H1 (cell line): ENCODE results near the gene MAPKAP1.

Experiments used
- CEBPB ChIP-seq: IDR thresholded peaks from 2 replicates; pipeline ENCODE4 v1.6.1; 2012; ENCODE audit warnings: low read depth, low read length
- JUN ChIP-seq: IDR thresholded peaks from 2 replicates; pipeline ENCODE4 v1.6.1; 2011; ENCODE audit warnings: low read depth, mild to moderate bottlenecking, improper control_type of control experiment, low read length
- RAD21 ChIP-seq, 2 experiments: IDR thresholded peaks in 1 of 2; conservative IDR thresholded peaks in 1 of 2; 2 replicates each; pipeline ENCODE4 v1.6.1; 2011; ENCODE audit warnings: low read depth in 2 of 2, low read length in 2 of 2, improper control_type of control experiment in 1 of 2, inconsistent platforms in 1 of 2, mild to moderate bottlenecking in 1 of 2, moderate library complexity in 1 of 2
- RFX5 ChIP-seq: IDR thresholded peaks from 2 replicates; pipeline ENCODE4 v1.6.1; 2011; ENCODE audit warnings: low read depth, low read length, improper control_type of control experiment, borderline replicate concordance
- TF ChIP-seq, protein P1 (sequence below), 3 experiments: IDR thresholded peaks; 1 replicate in 2 of 3; 2 replicates in 1 of 3; pipeline versions ENCODE4 v1.5.1 to v1.6.1; 2011; ENCODE audit warnings: low read length in 3 of 3, mild to moderate bottlenecking in 3 of 3, inconsistent platforms in 2 of 3, low read depth in 1 of 3, moderate library complexity in 1 of 3; ENCODE audit not compliant: insufficient read depth in 1 of 3; ENCODE audit errors: control extremely low read depth in 1 of 3
- TF ChIP-seq, protein P2 (sequence below): IDR thresholded peaks from 2 replicates; pipeline ENCODE4 v1.6.1; 2012; ENCODE audit warnings: inconsistent platforms

- TF ChIP-seq, protein P1, sequence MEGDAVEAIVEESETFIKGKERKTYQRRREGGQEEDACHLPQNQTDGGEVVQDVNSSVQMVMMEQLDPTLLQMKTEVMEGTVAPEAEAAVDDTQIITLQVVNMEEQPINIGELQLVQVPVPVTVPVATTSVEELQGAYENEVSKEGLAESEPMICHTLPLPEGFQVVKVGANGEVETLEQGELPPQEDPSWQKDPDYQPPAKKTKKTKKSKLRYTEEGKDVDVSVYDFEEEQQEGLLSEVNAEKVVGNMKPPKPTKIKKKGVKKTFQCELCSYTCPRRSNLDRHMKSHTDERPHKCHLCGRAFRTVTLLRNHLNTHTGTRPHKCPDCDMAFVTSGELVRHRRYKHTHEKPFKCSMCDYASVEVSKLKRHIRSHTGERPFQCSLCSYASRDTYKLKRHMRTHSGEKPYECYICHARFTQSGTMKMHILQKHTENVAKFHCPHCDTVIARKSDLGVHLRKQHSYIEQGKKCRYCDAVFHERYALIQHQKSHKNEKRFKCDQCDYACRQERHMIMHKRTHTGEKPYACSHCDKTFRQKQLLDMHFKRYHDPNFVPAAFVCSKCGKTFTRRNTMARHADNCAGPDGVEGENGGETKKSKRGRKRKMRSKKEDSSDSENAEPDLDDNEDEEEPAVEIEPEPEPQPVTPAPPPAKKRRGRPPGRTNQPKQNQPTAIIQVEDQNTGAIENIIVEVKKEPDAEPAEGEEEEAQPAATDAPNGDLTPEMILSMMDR (IDR thresholded peaks at IDR 0.05; ENCODE audit: control extremely low read depth in 1 of 3, insufficient read depth in 1 of 3, low read depth in 1 of 3, low read length in 3 of 3), result no peak
- TF ChIP-seq JUN, result no peak
- no peak for TF ChIP-seq RFX5
- TF ChIP-seq RAD21 (IDR thresholded peaks at IDR 0.05 in 1 of 2, conservative IDR thresholded peaks at IDR 0.05 in 1 of 2; ENCODE audit: low read depth in 2 of 2, low read length in 2 of 2), result no peak
- TF ChIP-seq, protein P2, sequence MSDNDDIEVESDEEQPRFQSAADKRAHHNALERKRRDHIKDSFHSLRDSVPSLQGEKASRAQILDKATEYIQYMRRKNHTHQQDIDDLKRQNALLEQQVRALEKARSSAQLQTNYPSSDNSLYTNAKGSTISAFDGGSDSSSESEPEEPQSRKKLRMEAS, result no peak
- TF ChIP-seq CEBPB, result no peak
Measured at GRCh38 chr9:125591245-125591644, 115.8 kb downstream of the MAPKAP1 start.
